ACHN (cell line): ENCODE results near the gene KDELR1.
A peak's percentile ranks its signal among the peaks of the same experiment; 100 is the strongest.

Experiments
- DNase-seq: peaks from one replicate; pipeline ENCODE4 v3.0.0-alpha.2; 2015
- in situ Hi-C: cut with HindIII; loops from 2 replicates; pipeline ENCODE4 v1.10.0; 2017; ENCODE audit warnings: low sequenced_read_pairs, low pct_ligation_motif_present, low pct_unique_long_range_greater_than_20kb

Gene KDELR1

DNA sequence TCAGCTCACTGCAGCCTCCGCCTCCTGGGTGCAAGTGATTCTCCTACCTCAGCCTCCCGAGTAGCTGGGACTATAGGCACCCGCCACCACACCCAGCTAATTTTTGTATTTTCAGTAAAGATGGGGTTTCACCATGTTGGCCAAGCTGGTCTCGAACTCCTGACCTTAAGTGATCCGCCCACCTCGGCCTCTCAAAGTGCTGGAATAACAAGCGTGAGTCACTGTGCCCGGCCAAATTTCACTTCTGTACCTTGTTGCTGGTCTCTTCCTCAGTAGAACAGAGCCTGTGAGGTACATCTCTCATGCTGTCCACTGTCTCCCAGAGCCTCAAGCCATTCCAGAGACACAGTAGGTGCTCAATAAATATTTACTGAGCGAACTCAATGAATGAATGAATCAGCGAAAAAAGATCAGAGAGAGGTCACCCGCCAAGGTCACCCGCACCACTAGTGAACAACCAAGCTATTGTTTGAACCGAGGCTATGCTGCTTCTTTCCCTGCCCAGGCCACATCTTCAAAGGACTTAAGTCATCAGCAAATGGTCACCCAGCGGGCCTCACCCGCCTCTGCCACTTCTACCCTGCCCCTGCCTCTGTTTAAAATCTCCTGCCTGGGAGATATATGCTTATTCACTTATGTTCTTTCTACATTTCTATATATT lies 36.9 kb downstream of the KDELR1 start:
- in situ Hi-C loops = no loop called here

DNA sequence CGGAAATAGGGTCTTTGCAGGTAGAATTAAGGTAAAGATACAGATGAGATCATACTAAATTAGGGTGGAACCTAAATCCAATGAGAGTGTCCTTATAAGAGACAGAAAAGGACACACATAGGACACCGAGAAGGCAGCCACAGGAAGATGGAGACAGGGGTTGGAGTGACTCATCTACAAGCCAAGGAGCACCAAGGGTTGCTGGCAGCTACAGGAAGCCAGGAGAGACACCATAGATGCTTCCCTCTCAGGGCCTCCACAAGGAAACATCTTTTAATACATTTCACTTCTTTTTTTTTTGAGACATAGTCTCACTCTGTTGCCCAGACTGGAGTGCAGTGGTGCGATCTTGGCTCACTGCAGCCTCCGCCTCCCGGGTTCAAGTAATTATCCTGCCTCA lies 37.7 kb downstream of the KDELR1 start:
- in situ Hi-C loops = no loop called here
- no peak for DNase-seq

More for the DNA sequence above, 36.9 kb downstream of the KDELR1 start:
- no peak for DNase-seq

DNA sequence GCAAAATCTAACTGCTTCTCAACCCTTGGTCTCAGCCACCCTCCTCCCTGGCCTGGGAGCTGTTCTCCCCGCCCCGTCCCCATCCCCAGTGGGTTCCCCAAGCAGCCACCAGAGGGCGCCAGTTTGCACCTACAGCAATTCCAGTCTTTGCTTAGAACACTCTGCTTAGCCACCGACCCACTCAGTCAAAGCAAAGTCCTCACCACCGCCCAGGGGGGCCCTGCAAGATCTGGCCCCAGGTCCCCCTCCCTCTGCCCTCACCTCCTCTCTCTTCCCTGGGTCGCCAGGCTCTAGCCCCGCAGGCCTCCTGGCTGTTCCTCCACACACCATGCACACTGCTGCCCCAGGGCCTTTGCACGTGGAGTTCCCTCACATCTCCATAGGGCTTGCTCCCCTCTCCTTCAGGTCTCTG lies 40.0 kb downstream of the KDELR1 start:
- in situ Hi-C loops = no loop called here
- DNase-seq = peak; percentile 58

DNA sequence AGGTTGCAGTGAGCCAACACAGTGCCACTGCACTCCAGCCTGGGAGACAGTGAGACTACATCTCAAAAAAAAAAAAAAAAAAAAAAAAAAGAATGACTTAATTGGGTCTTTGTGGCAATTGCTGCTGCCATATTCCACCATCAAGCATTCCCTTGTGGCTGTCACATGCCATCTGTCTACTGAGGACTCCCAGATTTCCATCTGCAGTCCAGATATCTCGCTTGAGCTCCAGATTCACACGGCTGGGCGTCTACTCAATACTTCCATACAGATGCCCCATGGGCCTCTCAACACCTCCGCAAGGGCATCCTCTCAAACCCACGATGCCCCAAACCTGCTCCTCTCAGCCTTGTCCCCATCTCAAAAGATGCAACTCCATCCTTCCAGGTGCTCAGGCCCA lies 40.5 kb downstream of the KDELR1 start:
- DNase-seq = no peak
- in situ Hi-C loops = no loop called here

DNA sequence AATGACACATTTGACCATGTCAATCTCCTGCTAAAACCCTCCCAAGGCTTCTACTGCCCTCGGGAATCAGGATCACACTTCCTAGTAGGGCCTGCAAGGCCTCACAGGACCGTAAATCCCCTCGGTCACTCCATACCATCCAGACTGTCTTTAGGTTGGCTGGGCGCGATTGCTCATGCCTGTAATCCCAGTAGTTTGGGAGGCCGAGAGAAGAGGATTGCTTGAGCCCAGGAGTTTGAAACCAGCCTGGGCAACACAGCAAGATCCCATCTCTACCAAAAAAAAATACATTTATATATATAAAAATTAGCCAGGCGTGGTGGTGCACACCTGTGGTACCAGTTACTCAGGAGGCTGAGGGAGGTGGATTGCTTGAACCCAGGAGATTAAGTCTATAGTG lies 42.6 kb downstream of the KDELR1 start:
- no peak for DNase-seq
- in situ Hi-C loops = no loop called here

DNA sequence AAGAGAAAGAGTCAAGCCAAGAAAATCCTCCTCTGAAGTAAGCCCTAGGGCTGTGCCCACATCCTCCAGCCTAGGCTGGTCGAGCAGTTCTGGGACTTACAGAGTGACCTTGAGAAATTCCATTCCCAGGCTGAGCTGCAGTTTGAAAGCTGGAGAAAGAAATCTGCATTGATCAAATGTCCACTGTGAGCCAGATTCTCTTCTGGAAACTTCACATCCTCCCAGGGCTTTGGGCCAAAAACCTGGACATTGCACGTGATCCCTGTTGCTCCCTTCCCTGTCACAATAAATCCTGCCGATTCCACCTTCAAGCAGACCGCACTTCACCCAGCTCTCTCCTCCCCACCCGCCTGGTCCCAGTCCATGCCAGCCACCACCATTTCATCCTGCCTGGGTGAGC lies 43.3 kb downstream of the KDELR1 start:
- in situ Hi-C loops = no loop called here
- DNase-seq = no peak

DNA sequence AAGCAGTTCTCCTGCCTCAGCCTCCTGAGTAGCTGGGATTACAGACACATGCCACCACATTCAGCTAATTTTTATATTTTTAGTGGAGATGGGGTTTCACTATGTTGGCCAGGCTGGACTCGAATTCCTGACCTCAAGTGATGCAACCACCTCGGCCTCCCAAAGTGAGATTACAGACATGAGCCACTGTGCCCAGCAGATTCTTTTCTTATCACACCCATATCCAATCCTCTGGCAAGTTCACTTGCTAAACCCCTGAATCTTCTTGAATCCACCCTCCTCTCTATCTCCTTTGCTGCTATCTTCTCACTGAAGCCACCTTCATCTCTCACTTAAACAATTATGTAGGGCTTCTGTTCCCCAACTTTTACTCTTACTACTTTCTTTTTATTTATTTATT lies 45.2 kb downstream of the KDELR1 start:
- in situ Hi-C loops = no loop called here
- no peak for DNase-seq

DNA sequence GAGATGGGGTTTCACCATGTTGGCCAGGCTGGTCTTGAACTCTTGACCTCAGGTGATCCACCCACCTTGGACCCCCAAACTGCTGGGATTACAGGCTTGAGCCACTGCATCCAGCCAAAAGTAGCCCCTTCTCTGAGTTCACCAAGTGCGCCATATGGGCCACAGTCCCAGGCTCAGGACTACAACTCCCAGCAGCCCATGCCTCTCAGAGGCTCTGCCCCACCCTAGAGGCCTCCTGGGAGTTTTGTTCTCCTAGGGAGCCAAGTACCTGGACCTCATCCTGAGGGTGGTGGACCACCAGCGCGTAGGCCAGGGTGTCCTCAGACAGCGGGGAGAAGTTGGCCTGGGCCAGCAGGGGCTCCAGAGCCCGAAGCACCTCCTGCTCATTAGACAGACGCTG lies 46.5 kb downstream of the KDELR1 start:
- DNase-seq = no peak
- in situ Hi-C loops = no loop called here

DNA sequence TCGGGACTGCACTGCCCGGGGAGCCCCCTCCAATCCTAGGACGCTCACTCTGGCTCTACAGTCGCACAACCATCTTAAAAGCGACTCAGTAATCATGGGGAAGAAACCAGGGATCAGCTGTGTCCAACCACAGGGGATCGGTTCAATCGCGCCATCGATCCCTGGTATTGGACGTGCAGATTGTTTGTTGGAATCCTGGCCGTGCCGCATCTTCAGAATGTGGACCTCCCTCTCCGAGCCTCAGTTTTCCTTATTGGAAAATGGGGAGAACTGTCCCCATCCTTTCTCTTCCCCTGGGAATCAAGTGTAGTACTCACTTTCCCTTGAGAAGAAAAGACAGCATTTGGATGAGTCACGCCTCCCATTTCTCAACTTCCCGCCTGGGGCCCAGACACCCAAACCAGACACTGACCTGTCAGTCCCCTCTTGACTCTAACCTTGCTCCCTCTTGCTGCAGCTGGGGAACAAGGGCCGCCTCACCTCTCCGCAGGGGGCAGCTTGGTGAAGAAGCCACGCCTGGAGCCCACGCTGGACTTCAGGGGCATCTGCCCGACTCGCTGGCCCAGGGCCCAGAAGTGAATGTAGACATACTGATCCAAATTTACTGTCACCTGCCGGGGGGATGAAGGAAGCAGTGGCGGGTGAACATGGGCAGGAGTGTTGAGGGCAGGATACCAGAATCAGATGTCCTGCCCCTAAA lies 48.4 kb downstream of the KDELR1 start:
- in situ Hi-C loops = no loop called here
- DNase-seq = peak; percentile 32

DNA sequence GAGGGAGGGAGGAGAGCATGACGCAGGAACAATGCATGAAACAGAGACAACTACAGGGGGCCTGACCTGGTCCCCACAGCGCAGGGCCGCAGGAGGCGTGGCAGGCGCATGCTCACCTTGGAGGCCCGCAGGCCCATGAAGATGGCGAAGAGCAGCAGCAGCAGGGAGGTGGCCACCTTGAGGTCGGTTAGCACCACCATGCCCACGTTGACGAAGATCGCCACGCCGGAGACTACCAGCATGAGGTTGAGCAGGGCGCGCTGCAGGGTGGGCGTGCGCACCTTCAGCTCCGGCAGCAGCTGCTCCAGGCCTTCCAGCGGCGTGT lies 49.0 kb downstream of the KDELR1 start:
- DNase-seq = no peak
- in situ Hi-C loops = no loop called here

DNA sequence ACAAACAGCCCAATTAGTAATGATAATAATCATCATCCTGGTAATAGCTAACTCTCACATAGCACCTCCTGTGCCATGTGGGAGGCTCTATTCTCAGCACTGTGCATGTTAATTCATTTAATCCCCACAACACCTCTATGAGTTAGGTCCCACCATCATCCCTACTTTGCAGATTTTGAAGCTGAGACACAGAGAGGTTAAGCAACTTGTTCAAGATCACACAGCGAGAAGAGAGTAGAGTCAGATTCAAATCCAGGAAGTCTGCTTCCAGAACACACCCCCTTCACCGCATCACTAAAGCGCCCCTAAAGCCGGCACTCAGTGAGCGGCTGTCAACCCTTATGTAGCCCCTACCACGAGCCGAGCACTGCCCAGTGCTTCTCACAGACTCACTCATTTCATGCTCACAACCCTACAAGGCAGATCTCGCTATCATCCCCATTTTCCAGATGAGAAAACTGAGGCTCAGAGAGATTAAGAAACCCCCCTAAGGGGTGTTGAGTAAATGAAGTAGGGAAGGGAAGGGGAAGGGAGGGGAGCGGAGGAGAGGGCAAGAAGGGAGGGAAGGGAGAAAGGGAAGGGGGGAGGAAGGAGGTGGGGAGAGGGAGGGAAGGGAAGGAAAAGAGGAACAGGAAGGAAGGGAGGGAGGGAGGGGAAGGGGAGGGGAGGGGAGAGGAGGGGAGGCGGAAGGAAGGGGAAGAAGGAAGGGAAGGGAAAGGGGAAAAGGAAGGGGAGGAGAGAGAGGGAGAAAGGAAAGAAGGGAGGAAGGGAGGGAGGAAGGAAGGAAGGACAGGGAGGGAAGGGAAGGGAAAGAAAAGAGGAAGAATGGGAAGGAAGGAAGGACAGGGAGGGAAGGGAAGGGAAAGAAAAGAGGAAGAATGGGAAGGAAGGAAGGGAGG lies 49.6 kb downstream of the KDELR1 start:
- DNase-seq = no peak
- in situ Hi-C loops = no loop called here

DNA sequence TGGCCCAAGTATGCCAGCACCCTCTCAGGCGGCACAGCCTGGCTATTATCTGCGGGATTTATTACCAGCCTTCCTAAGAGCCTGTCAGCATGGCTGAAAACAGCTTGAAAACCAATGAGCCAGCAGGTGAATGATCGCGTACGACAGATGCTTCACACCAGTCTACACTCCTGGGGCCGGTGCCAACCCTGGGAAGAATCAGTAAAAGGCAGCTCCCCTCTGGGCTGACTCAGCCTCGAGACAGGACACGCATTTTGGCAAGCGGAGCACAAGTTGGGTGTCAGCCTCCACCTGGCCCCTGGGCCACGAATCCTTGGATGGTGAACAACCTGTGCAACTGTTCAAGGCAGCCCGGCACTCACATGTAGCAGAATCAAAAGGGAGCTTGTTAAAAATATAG lies 50.4 kb downstream of the KDELR1 start:
- in situ Hi-C loops = no loop called here
- peak; percentile 49 for DNase-seq

DNA sequence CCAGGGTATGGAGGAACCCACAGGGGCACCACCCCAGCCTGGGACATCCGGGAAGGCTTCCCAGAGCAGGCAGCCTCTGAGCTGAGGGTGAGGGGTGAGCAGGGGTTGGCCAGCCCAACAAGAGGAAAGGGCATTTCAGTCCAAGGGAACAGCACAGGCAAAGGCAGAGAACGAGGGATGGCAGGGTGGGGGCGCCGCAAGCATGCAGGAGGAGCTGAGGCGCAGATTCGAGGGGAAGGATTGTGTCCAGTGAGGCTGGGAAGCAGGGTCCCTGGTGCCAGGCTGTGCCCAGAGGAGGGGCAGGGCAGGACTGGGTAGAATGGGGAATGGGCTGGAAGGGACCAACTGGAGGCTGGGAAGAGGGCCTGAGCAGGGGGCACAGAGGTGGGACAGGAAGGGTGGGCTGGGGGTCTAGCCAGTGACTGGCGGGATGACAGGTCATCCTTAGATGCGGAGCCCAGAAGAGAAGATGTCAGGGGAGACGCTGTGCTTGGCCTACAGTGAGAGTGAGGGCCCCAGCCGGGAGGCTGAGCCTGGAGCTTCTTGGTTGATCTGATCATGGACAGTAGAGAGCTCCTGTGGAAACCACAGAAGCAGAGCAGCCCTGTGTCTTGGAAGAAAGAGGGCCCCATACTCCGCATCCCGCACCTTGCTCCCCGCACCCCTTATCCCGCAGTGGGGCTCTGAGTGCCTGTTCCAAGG lies 52.4 kb downstream of the KDELR1 start:
- DNase-seq = no peak
- in situ Hi-C loops = no loop called here

DNA sequence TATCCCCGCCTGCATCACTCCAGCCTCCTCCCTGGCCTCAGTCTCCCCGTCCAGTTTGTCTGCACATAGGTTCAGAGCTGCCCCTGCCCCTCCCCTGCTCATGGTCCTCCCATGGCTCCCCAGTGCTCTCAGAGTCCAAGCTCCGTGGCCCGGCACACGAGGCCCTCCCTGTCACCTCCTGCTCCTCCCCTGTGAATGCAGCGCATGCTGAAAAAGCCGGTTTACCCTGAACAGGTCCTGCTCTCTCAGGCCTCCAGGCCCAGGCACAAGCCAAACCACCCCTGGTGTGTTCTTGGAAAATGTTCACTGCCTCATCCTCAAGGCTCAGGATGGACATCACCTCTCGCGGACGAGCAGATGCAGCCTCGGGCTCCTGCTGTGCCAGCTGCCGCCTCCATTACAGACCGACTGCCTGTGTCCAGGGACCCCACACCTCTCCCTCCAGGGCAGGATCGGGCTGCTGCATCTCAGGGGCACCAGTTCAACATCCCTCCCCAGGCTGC lies 53.0 kb downstream of the KDELR1 start:
- in situ Hi-C loops = no loop called here
- DNase-seq = no peak

DNA sequence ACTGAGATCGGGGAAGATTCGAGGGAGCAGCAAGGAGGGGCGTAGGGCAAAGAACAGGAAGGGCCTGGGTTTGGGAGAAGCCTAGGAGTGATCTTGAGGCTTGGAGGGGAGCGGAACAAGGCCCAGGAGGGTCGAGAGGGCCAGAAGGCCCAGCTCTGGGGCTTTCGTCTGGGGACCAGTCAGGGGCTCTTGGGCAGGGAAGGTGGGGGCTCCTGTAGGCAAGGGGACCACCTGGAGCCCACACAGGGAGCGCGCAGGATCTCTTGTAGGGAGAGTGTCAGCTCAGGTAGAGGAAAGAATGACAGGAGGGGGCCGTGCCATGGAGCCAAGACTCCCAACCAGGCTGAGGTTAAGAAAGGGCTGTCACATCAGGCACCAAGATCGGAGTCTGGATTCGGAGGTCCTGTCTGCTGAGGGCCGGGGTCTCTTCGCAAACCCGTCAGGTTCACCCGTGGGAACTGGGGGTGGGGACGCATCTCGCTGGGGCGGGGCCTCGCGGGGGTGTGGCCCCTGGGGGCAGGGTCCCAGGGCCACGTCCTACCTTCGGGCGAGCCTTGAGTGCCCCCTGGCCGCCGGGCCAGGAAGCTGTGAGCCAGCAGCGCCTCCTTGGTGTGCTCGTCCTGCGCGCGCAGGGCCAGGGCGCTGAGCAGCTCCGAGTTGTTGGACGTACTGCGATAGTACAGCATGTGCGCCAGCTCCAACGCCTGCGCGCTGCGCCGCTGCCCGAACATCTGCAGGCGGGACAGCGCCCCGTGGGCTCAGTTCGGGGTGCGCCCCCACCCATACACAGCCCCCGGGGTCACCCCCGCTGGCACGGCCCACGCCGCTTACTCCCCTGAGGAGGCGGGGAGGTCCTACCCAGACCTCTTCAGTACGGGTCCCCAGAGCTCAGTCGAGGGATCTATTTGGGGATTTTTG lies 57.6 kb downstream of the KDELR1 start:
- peak; percentile 94 for DNase-seq
- in situ Hi-C loops = no loop called here

DNA sequence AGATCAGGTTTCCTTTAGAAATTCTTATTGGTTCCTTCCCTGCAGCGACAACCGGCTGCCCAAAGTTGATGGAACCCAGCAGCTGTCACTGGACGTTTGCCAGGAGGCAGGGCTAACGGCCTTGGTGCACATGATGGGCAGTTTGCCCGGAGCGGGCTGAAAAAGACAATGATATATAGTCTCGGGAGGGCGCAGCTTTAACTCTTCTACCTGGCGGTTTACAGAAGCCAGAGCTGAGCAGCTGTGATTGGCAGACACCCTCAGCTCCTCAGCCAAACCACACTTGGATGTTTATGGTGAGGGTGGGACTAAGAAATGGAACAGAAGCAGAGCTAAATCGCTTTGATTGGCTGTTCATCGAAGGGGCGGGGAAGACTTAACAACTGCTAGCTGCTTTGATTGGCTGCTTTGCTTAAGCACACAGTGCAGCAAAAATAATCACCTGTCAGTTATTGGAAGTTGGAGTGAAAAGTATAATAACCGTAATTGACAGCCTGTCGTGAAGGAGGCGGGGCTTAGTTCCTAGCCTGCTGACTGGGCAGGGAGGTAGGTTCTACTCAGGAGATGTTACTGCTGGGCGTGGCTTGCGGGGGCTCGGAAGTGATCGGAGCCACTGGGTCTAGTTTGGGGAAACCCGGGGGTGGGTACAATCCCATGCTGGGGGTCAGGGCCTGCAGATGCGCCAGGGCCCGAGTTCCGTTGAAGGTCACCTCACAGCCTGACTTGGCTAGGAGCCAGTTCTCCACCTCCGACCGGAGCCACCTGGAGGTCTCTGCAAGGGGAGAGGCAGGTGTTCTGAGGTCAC lies 58.5 kb downstream of the KDELR1 start:
- DNase-seq = peak; percentile 97
- in situ Hi-C loops = no loop called here
